ENCODE results near the gene C1QB. TPM values are rescaled to one million over a fixed set of nuclear protein-coding genes. Genes with fewer than 3 reads are reported as not detected.

Gene C1QB
- polyA plus RNA-seq, 1 donor (not counting 4 experiments of a cell fraction or from before 2014, with no cell fraction given): not detected

DNA sequence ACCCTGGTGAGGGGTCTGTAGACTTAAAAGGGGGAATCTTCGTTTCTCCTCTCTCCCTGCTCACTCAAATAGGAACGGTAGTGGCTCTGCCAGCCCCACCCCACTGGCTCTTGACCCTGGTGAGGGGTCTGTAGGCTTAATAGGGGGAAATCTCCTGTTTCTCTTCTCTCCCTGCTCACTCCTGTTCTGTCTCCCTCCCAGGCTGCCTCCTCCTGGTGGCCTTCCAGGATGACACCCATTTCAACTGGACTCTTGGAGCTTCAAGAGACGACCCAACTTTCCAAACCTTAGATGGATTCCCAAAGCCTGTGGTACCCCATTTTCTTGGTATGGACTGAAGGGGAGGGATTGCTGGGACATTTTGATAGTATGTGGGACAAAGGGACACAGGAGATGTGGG is 56.2 kb downstream of the C1QB start:
- Histone ChIP-seq H3K27me3 (ENCODE audit: control insufficient read depth, extremely low read depth, insufficient read depth, low read length) (peaks cover 46% of the 10 kb centered on the region), H3K9ac (ENCODE audit: control insufficient read depth, extremely low read depth, insufficient read depth, low read length) (no peak overlapping the region), H3K4me1 (ENCODE audit: control insufficient read depth, extremely low read depth, insufficient read depth, low read length) (peaks cover 8% of the 10 kb centered on the region), H3K79me2 (ENCODE audit: control insufficient read depth, insufficient read depth, low read length) (no peaks in the 10 kb centered on the region), H3K36me3 (ENCODE audit: control insufficient read depth in 2 of 2, extremely low read depth in 1 of 2, insufficient read depth in 2 of 2, low read length in 2 of 2) (no peaks in the 10 kb centered on the region), H3K9me1 (ENCODE audit: control insufficient read depth, extremely low read depth, insufficient read depth, low read length) (no peaks in the 10 kb centered on the region), H3K9me3 (ENCODE audit: control insufficient read depth, low read depth, low read length) (no peaks in the 10 kb centered on the region), H3K4me3 (ENCODE audit: control insufficient read depth in 2 of 3, extremely low read depth in 1 of 3, insufficient read depth in 2 of 3, low read depth in 1 of 3, low read length in 3 of 3) (no peak overlapping the region), H2AFZ (ENCODE audit: control insufficient read depth, low read length) (no peak overlapping the region), H4K20me1 (ENCODE audit: control insufficient read depth, extremely low read depth, insufficient read depth, low read length) (peaks cover 5% of the 10 kb centered on the region), H3K27ac (ENCODE audit: control insufficient read depth, insufficient read depth, low read length) (no peak overlapping the region), H3K4me2 (ENCODE audit: control insufficient read depth, extremely low read depth, insufficient read depth, low read depth, low read length) (no peak overlapping the region)
- DNase-seq (ENCODE audit: low read depth, low spot score) (no peak), FAIRE-seq (no peak)
- TF ChIP-seq, protein P1, sequence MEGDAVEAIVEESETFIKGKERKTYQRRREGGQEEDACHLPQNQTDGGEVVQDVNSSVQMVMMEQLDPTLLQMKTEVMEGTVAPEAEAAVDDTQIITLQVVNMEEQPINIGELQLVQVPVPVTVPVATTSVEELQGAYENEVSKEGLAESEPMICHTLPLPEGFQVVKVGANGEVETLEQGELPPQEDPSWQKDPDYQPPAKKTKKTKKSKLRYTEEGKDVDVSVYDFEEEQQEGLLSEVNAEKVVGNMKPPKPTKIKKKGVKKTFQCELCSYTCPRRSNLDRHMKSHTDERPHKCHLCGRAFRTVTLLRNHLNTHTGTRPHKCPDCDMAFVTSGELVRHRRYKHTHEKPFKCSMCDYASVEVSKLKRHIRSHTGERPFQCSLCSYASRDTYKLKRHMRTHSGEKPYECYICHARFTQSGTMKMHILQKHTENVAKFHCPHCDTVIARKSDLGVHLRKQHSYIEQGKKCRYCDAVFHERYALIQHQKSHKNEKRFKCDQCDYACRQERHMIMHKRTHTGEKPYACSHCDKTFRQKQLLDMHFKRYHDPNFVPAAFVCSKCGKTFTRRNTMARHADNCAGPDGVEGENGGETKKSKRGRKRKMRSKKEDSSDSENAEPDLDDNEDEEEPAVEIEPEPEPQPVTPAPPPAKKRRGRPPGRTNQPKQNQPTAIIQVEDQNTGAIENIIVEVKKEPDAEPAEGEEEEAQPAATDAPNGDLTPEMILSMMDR (optimal IDR thresholded peaks at IDR 0.05 in 1 of 3, IDR thresholded peaks at IDR 0.05 in 1 of 3, conservative IDR thresholded peaks at IDR 0.05 in 1 of 3; ENCODE audit: extremely low read depth in 1 of 3, insufficient read depth in 2 of 3, low read length in 3 of 3): peak; percentile 1 to 24 (median 17)
- no peak for TF ChIP-seq EZH2 (IDR thresholded peaks at IDR 0.05; ENCODE audit: low read length)
- dilution Hi-C loops (cut with MboI; ENCODE audit: extremely low pct_ligation_motif_present, low sequenced_read_pairs): loop anchor here (5.0 kb wide), 1 partner anchor 48 kb away; no protein-coding TSS in a partner anchor

DNA sequence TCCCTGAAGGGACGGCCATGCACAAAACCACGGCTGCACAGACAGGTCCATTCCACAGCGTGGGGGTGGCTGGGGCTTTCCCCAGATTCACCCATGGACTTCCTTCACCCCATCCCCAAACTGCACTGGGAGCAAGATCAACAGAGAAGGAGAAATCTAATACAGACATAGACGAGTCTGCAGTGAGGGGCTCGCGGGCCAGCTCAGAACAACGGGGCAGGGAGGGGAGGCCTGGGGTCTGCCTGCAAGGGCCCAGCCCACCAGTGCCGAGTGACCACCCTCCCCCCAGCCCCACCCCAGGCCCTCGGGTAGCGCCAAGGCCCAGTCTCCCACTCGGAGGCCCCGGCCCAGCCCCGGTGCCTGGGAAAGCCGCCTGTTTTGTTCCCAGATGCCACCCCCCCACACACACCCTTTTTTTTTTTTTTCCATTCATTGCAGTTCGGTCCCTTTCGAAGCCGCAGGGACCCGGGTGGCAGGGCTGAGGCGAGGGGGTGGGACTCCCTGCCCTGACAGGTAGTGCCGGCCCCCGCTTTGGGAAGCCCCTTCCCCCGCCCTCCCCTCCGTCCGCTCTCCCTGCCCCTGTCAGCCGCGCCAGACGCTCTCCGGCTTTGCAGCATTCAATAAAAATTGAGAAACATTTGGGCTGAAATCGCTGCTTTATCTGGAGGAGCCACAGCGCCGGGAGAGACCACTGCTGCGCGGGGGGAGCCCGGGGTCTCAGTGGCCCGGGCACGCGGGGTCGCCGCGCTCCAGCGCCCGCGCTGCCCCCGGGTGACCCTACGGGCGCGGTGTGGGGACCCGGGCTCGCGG is 57.1 kb downstream of the C1QB start:
- dilution Hi-C loops (cut with MboI; ENCODE audit: extremely low pct_ligation_motif_present, low sequenced_read_pairs): loop anchor here (5.0 kb wide), 1 partner anchor 47 kb away; no protein-coding TSS in a partner anchor

More for the DNA sequence above, 57.1 kb downstream of the C1QB start:
- DNase-seq (ENCODE audit: low read depth, low spot score) (no peak), FAIRE-seq (no peak)
- Histone ChIP-seq H3K9me3 (ENCODE audit: control insufficient read depth, low read depth, low read length) (no peaks in the 10 kb centered on the region), H3K27me3 (ENCODE audit: control insufficient read depth, extremely low read depth, insufficient read depth, low read length) (peaks cover 51% of the 10 kb centered on the region), H3K4me1 (ENCODE audit: control insufficient read depth, extremely low read depth, insufficient read depth, low read length) (peaks cover 8% of the 10 kb centered on the region), H3K4me3 (ENCODE audit: control insufficient read depth in 2 of 3, extremely low read depth in 1 of 3, insufficient read depth in 2 of 3, low read depth in 1 of 3, low read length in 3 of 3) (no peak overlapping the region), H4K20me1 (ENCODE audit: control insufficient read depth, extremely low read depth, insufficient read depth, low read length) (peaks cover 5% of the 10 kb centered on the region), H3K4me2 (ENCODE audit: control insufficient read depth, extremely low read depth, insufficient read depth, low read depth, low read length) (no peak overlapping the region), H2AFZ (ENCODE audit: control insufficient read depth, low read length) (no peak overlapping the region), H3K79me2 (ENCODE audit: control insufficient read depth, insufficient read depth, low read length) (no peaks in the 10 kb centered on the region), H3K9ac (ENCODE audit: control insufficient read depth, extremely low read depth, insufficient read depth, low read length) (peak overlapping the region; percentile 15), H3K36me3 (ENCODE audit: control insufficient read depth in 2 of 2, extremely low read depth in 1 of 2, insufficient read depth in 2 of 2, low read length in 2 of 2) (no peaks in the 10 kb centered on the region), H3K9me1 (ENCODE audit: control insufficient read depth, extremely low read depth, insufficient read depth, low read length) (no peaks in the 10 kb centered on the region), H3K27ac (ENCODE audit: control insufficient read depth, insufficient read depth, low read length) (no peak overlapping the region)
- peak; percentile 58 for TF ChIP-seq EZH2 (IDR thresholded peaks at IDR 0.05; ENCODE audit: low read length)
- TF ChIP-seq, protein P1 (optimal IDR thresholded peaks at IDR 0.05 in 1 of 3, IDR thresholded peaks at IDR 0.05 in 1 of 3, conservative IDR thresholded peaks at IDR 0.05 in 1 of 3; ENCODE audit: extremely low read depth in 1 of 3, insufficient read depth in 2 of 3, low read length in 3 of 3): no peak

Data from keratinocyte (primary cell).